ENCODE data around the gene FAM241B. TPM values are rescaled to one million over a fixed set of nuclear protein-coding genes. Genes with fewer than 3 reads are reported as not detected.

FAM241B gene
- polyA plus RNA-seq, 1 experiment = 0.37 TPM

DNA sequence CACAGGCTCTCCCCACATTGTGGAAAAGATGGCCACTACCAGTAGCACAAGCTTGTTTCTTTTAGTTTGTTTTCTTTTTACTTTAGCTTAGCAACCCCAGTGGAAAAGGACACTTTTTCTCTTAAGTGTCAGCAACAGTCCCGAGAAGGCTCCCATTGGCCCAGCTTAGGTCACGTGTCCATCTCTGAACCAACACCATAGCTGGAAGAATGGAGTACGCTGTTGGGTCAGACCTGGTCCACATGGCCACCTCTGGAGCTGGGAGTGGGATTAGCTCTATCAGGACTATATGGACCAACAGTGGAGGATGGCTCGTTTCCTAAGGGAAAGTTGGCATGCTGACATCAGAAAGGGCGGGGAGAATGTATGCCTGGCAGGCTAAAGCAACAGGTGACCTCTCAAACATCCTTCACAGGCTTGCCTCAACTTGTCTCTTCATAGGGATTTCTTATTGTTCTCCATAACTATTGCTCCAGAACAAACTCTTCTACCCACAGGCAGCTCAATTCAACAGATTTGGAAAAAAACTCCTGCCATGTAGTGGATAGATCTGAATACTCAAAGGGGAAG lies 29.2 kb upstream of the FAM241B start:
- Histone ChIP-seq H3K27me3 (ENCODE audit: control insufficient read depth, insufficient read depth, low read length) (peaks cover 17% of the 10 kb centered on the region), H3K4me3 (ENCODE audit: low read depth, low read length) (no peak overlapping the region), H3K27ac (ENCODE audit: low read depth, low read length) (no peak overlapping the region), H3K9me3 (ENCODE audit: control insufficient read depth, insufficient read depth, low read length) (no peaks in the 10 kb centered on the region)
- CTCF ChIA-PET = no interaction called here
- no peak for DNase-seq (ENCODE audit: low read depth, low spot score)
- TF ChIP-seq, protein P1, sequence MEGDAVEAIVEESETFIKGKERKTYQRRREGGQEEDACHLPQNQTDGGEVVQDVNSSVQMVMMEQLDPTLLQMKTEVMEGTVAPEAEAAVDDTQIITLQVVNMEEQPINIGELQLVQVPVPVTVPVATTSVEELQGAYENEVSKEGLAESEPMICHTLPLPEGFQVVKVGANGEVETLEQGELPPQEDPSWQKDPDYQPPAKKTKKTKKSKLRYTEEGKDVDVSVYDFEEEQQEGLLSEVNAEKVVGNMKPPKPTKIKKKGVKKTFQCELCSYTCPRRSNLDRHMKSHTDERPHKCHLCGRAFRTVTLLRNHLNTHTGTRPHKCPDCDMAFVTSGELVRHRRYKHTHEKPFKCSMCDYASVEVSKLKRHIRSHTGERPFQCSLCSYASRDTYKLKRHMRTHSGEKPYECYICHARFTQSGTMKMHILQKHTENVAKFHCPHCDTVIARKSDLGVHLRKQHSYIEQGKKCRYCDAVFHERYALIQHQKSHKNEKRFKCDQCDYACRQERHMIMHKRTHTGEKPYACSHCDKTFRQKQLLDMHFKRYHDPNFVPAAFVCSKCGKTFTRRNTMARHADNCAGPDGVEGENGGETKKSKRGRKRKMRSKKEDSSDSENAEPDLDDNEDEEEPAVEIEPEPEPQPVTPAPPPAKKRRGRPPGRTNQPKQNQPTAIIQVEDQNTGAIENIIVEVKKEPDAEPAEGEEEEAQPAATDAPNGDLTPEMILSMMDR (IDR thresholded peaks at IDR 0.05; ENCODE audit: low read depth, low read length) = no peak
- POLR2A ChIA-PET = no interaction called here

DNA sequence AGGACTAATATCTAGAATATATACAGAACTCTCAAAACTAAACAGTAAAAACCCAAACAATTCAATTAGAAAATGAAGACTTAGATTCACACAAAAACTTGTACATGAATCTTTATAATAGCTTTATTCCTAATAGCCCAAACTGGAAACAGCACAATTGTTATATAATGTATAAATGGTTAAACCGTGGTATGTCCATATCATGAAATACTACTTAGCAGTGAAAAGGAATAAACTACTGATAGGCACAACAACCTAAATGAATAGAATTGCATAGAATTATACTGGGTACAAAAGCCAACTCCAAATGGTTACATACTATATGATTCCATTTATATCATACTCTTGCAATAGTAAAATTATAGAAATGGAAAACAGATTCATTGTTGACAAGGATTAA lies 21.0 kb upstream of the FAM241B start:
- Histone ChIP-seq H3K27me3 (ENCODE audit: control insufficient read depth, insufficient read depth, low read length) (peaks cover 4% of the 10 kb centered on the region), H3K4me3 (ENCODE audit: low read depth, low read length) (no peak overlapping the region), H3K9me3 (ENCODE audit: control insufficient read depth, insufficient read depth, low read length) (no peaks in the 10 kb centered on the region), H3K27ac (ENCODE audit: low read depth, low read length) (no peak overlapping the region)
- POLR2A ChIA-PET = no interaction called here
- TF ChIP-seq, protein P1 (IDR thresholded peaks at IDR 0.05; ENCODE audit: low read depth, low read length) = no peak
- no peak for DNase-seq (ENCODE audit: low read depth, low spot score)
- CTCF ChIA-PET = no interaction called here

DNA sequence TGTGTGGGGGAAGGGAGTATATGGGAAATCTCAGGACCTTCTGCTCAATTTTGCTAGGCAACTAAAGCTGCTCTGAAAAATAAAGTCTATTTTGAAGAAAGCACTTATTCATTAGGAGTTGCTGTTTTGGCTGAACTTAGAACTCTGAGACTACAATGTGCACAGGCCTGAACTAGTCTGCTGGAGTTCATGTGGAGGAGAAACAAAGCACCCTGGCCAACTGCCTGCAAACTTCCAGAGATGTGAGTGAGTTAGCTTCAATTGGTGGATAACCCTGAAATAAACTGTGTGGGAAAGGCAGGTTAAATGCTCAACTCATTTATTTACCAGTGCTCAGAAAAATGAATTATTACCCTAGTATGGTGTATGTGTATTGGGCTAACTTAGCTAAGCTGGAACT lies 17.3 kb upstream of the FAM241B start:
- no peak overlapping the region for H3K27ac ChIP-seq (ENCODE audit: low read depth, low read length)
- TF ChIP-seq, protein P1 (IDR thresholded peaks at IDR 0.05; ENCODE audit: low read depth, low read length) = no peak
- ChIA-PET POLR2A (no interaction called here), CTCF (interaction anchor here (1.4 kb wide), 1 partner anchor 26 kb away, joined by 3 read pairs; no protein-coding TSS in a partner anchor)
- no peaks in the 10 kb centered on the region for H3K9me3 ChIP-seq (ENCODE audit: control insufficient read depth, insufficient read depth, low read length)
- no peak for DNase-seq (ENCODE audit: low read depth, low spot score)
- H3K4me3 ChIP-seq (ENCODE audit: low read depth, low read length) = no peak overlapping the region
- peaks cover 17% of the 10 kb centered on the region for H3K27me3 ChIP-seq (ENCODE audit: control insufficient read depth, insufficient read depth, low read length)

DNA sequence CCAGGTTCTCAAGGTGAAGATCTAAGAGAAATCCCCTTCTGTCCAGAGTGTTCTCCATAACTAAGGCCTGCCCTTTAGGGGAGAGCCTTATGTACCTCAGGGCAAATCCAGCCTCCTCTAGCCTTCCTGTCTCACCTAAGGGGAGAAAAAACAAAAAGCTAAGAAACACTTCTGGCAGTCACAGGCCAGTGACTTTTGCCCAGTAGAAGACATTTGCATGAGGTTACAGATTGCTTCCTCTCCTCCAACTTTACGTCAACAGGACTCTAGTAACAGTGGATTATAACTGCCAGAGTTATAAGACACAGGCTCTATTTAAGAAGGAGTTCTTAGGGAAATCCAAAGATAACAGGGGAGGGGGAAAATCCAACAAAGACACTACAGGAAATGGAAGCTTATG lies 15.9 kb upstream of the FAM241B start:
- Histone ChIP-seq H3K27ac (ENCODE audit: low read depth, low read length) (no peak overlapping the region), H3K9me3 (ENCODE audit: control insufficient read depth, insufficient read depth, low read length) (no peaks in the 10 kb centered on the region), H3K27me3 (ENCODE audit: control insufficient read depth, insufficient read depth, low read length) (peaks cover 17% of the 10 kb centered on the region), H3K4me3 (ENCODE audit: low read depth, low read length) (no peak overlapping the region)
- POLR2A ChIA-PET = no interaction called here
- TF ChIP-seq, protein P1 (IDR thresholded peaks at IDR 0.05; ENCODE audit: low read depth, low read length) = no peak
- CTCF ChIA-PET = interaction anchor here (0.8 to 0.9 kb wide), 3 partner anchors 15 to 99 kb away, joined by 3 to 4 read pairs (median 4); no protein-coding TSS in a partner anchor
- DNase-seq (ENCODE audit: low read depth, low spot score) = no peak

DNA sequence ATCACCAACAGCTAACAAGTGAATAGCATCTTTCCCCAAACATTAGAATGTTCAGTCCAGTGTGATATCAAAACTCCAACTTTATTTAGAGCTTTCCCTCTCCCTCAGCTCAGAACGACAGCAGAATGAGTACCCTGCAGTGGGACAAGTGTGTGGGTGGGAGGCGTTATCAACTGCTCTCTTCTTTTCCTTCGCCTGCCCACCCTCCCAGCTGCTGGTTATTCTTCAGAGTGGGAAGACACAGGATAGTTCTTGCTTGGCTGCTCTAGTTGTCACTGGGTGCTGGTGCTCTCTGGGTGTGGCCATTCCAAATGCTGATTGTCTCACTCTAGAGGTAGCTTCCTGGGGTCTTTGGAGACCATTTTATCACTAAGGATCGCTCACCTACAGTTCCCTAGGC lies 13.7 kb upstream of the FAM241B start:
- Histone ChIP-seq H3K9me3 (ENCODE audit: control insufficient read depth, insufficient read depth, low read length) (no peaks in the 10 kb centered on the region), H3K27me3 (ENCODE audit: control insufficient read depth, insufficient read depth, low read length) (peaks cover 20% of the 10 kb centered on the region), H3K27ac (ENCODE audit: low read depth, low read length) (no peak overlapping the region), H3K4me3 (ENCODE audit: low read depth, low read length) (no peak overlapping the region)
- TF ChIP-seq, protein P1 (IDR thresholded peaks at IDR 0.05; ENCODE audit: low read depth, low read length) = no peak
- no peak for DNase-seq (ENCODE audit: low read depth, low spot score)
- CTCF ChIA-PET = no interaction called here
- POLR2A ChIA-PET = no interaction called here
